Tibial nerve (tissue), 4 donors: ENCODE measurements around the gene SLC35G2. TPM values are rescaled to one million over a fixed set of nuclear protein-coding genes. Genes with fewer than 3 reads are reported as not detected.

Experiments
- DNase-seq, 2 donors: peaks; one replicate each; pipeline ENCODE4 v3.0.0-alpha.2; 2019; ENCODE audit warnings: low spot score in 2 of 2
- H3K27ac ChIP-seq, 4 donors: fragments of 200-600 bp; sonication (generic) in 3 of 4; one replicate each; pipeline ENCODE4 v1.5.1; 2017 to 2019; ENCODE audit warnings: mild to moderate bottlenecking in 1 of 4
- H3K27me3 ChIP-seq, 2 donors: fragments of 200-600 bp; sonication (generic) in 1 of 2; one replicate each; pipeline versions ENCODE4 v1.5.1 to v1.6.0; 2017 to 2019
- H3K36me3 ChIP-seq, 3 donors: fragments of 200-600 bp; sonication (generic); one replicate each; pipeline ENCODE4 v1.5.1; 2018 to 2019
- H3K4me1 ChIP-seq, 4 donors: fragments of 200-600 bp; sonication (generic) in 3 of 4; one replicate each; pipeline ENCODE4 v1.5.1; 2017 to 2019
- H3K4me3 ChIP-seq, 4 donors: fragments of 200-600 bp; sonication (generic) in 3 of 4; one replicate each; pipeline ENCODE4 v1.5.1; 2017 to 2019; ENCODE audit warnings: mild to moderate bottlenecking in 1 of 4, moderate library complexity in 1 of 4
- H3K9me3 ChIP-seq, 4 donors: fragments of 200-600 bp; sonication (generic) in 3 of 4; one replicate each; pipeline ENCODE4 v1.5.1; 2017 to 2019
- EP300 ChIP-seq, 2 donors: sonication (generic); formaldehyde crosslinking; IDR thresholded peaks; one replicate each; pipeline ENCODE4 v1.6.1; 2017; ENCODE audit warnings: antibody characterized with exemption in 2 of 2, mild to moderate bottlenecking in 1 of 2
- POLR2A ChIP-seq, 2 donors: fragments of 450-650 bp; IDR thresholded peaks; one replicate each; pipeline ENCODE4 v1.6.1; 2017; ENCODE audit warnings: antibody characterized with exemption in 2 of 2, mild to moderate bottlenecking in 2 of 2, moderate library complexity in 2 of 2
- WGBS, 2 donors: methylation state at CpG; one replicate each; pipeline ENCODE4 v1.1.5; 2018; 5-methylcytosine and 5-hydroxymethylcytosine counted together
- total RNA-seq, 4 donors: library from RNA; depleted of rRNA; stranded (reverse); fragments of >200 nt; gene quantifications; one replicate each; pipeline ENCODE4 v1.1.0, GENCODE V29; 2016
- TF ChIP-seq, protein P1 (sequence below), 5 experiments: fragments of 200-600 bp in 3 of 5; fragments of 450-650 bp in 2 of 5; sonication (generic) in 3 of 5; IDR thresholded peaks; one replicate each; pipeline ENCODE4 v1.5.1; 2016 to 2019; ENCODE audit warnings: antibody characterized with exemption in 5 of 5, mild to moderate bottlenecking in 3 of 5, moderate library complexity in 2 of 5

The SLC35G2 gene
- total RNA-seq, 4 donors from 2014 or later, result 4.2 to 12.2 (median 6.6) TPM

DNA sequence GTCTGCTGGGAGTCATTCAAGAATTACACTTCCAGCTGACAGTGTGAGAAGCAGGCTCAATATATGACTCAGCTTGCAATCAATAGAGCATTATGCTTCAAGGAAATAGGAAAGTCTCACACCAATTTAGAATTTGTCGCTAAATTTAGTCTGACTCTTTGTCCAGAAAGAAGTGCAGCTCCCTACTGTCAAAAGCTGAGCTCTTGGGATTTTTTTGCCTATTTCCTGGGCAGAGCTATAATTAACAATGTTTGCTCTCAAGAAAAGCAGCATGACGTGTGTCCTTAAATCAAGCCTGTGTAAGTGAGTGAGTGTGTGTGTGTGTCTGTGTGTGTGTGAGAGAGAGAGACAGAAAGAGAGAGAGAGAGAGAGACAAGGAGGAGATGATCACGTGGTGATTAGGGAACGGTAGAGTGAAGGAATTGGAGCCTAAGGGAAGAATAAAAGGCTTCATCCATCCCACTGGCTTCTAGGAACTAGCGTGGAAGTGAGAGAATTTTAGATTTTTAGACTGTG lies 16.4 kb upstream of the SLC35G2 start:
- H3K27ac ChIP-seq, result peak overlapping the region in 2 of 4 donors; percentile 59 to 82
- H3K9me3 ChIP-seq, result no peaks in the 10 kb centered on the region
- peaks cover 0 to 17% (median 11%) of the 10 kb centered on the region in 4 donors for H3K4me1 ChIP-seq
- no peaks in the 10 kb centered on the region for H3K36me3 ChIP-seq
- peak in 1 of 2 donors; percentile 56 for TF ChIP-seq EP300 (IDR thresholded peaks at IDR 0.05)
- TF ChIP-seq, protein P1, sequence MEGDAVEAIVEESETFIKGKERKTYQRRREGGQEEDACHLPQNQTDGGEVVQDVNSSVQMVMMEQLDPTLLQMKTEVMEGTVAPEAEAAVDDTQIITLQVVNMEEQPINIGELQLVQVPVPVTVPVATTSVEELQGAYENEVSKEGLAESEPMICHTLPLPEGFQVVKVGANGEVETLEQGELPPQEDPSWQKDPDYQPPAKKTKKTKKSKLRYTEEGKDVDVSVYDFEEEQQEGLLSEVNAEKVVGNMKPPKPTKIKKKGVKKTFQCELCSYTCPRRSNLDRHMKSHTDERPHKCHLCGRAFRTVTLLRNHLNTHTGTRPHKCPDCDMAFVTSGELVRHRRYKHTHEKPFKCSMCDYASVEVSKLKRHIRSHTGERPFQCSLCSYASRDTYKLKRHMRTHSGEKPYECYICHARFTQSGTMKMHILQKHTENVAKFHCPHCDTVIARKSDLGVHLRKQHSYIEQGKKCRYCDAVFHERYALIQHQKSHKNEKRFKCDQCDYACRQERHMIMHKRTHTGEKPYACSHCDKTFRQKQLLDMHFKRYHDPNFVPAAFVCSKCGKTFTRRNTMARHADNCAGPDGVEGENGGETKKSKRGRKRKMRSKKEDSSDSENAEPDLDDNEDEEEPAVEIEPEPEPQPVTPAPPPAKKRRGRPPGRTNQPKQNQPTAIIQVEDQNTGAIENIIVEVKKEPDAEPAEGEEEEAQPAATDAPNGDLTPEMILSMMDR (IDR thresholded peaks at IDR 0.05), result no peak
- DNase-seq, result no peak
- 8 to 10% methylated on average over 5 of the region's 5 CpGs for WGBS, 2 donors
- no peaks in the 10 kb centered on the region for H3K27me3 ChIP-seq
- H3K4me3 ChIP-seq, result no peak overlapping the region

DNA sequence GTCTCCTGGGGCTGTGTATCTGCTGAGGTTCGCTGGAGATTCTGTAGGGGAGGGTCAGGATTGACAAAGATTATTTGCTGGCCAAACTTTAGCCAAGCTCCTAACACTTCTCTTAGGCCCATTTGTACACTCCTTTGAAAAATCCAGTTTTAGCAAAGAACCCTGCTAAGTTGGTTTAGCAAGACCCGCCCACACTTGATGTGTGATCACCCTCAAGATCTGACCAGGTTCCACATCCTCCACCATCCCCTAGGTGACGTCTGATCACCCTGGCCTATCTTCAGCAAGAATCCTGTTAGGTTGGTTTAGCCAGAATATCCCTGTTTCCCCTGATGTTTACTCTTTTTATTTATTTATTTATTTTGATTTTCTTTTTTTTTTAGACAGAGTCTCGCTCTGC lies 14.8 kb upstream of the SLC35G2 start:
- H3K27ac ChIP-seq, result no peak overlapping the region
- no peak overlapping the region for H3K4me3 ChIP-seq
- H3K27me3 ChIP-seq, result no peaks in the 10 kb centered on the region
- no peaks in the 10 kb centered on the region for H3K36me3 ChIP-seq
- no peaks in the 10 kb centered on the region for H3K9me3 ChIP-seq
- peaks cover 0 to 17% (median 11%) of the 10 kb centered on the region in 4 donors for H3K4me1 ChIP-seq
- no peak for DNase-seq
- WGBS, 2 donors, result 92 to 95% methylated on average over 4 of the region's 4 CpGs
- TF ChIP-seq POLR2A (IDR thresholded peaks at IDR 0.05) (no peak), EP300 (IDR thresholded peaks at IDR 0.05) (no peak)
- TF ChIP-seq, protein P1 (IDR thresholded peaks at IDR 0.05), result no peak

DNA sequence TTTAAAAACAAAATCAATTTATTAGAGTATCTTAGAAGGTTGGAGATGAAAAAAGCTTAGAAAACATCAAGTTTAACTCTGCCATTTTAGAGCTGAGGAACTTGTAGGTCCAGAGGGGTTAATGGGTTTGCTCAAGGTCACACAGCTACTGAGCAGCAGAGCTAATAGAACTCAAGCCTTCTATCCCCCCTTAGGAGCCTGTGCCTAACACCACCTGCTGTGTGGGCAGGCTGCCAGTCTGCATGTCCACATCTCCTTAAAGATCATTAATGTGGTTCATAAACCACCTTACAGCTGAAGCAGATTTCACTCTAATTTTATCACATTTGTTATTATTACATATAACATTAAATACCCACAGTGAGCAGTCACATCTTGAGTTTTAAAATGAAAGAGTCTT lies 14.1 kb upstream of the SLC35G2 start:
- TF ChIP-seq POLR2A (IDR thresholded peaks at IDR 0.05), result no peak
- TF ChIP-seq, protein P1 (IDR thresholded peaks at IDR 0.05), result no peak
- no peak for TF ChIP-seq EP300 (IDR thresholded peaks at IDR 0.05)
- H3K4me3 ChIP-seq, result no peak overlapping the region
- no peaks in the 10 kb centered on the region for H3K27me3 ChIP-seq

DNA sequence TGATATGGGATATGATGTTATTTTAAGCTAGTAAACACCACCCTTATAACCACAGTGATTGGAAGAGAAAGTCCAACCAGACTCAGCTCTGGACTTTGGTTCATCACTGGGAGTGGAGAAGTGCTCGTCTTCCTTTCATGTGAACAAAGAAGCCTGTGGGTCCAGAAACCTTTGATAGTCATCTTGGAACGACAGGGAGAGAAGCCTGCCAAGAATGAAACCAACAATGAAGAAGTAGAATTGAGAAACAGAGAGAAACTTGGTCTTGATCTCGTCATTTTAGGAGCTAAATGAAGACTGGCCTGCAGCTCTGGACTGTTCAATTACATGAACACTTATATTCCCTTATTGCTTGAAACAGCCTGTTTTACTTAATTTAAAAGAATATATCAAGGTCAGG lies 13.1 kb upstream of the SLC35G2 start:
- no peak for DNase-seq
- Histone ChIP-seq H3K27ac (no peak overlapping the region), H3K36me3 (no peaks in the 10 kb centered on the region), H3K4me1 (peaks cover 0 to 17% (median 11%) of the 10 kb centered on the region in 4 donors), H3K4me3 (no peak overlapping the region), H3K27me3 (no peaks in the 10 kb centered on the region), H3K9me3 (no peaks in the 10 kb centered on the region)
- TF ChIP-seq, protein P1 (IDR thresholded peaks at IDR 0.05), result no peak
- TF ChIP-seq POLR2A (IDR thresholded peaks at IDR 0.05), result no peak
- no peak for TF ChIP-seq EP300 (IDR thresholded peaks at IDR 0.05)
- 62 to 63% methylated on average over 3 of the region's 3 CpGs for WGBS, 2 donors

More for the DNA sequence above, 14.1 kb upstream of the SLC35G2 start:
- no peaks in the 10 kb centered on the region for H3K9me3 ChIP-seq
- no peak for DNase-seq
- no peaks in the 10 kb centered on the region for H3K36me3 ChIP-seq
- H3K27ac ChIP-seq, result no peak overlapping the region
- H3K4me1 ChIP-seq, result peaks cover 0 to 17% (median 11%) of the 10 kb centered on the region in 4 donors

DNA sequence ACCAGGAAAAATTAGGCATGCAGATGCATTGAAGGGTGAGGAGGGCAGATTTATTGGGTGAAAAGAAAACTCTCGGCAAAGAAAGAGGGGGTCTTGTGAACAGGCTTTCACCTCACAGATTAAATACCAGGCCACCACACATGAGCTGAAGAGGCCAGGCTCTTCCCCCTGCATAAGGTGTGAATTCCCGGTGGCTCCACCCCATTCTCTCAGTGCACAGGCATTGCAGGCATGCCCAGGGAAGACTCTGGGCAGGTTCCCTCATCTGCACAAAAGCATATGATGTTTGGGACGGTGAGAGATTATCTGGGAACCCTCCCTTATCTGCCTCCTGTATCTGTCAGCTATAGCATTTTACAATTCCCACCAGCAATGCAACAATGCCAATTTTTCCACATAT lies 7.2 kb upstream of the SLC35G2 start:
- Histone ChIP-seq H3K4me1 (no peaks in the 10 kb centered on the region), H3K27ac (no peak overlapping the region), H3K4me3 (no peak overlapping the region), H3K27me3 (no peaks in the 10 kb centered on the region), H3K36me3 (no peaks in the 10 kb centered on the region), H3K9me3 (peaks cover 0 to 3% (median 0%) of the 10 kb centered on the region in 4 donors)
- no peak for TF ChIP-seq EP300 (IDR thresholded peaks at IDR 0.05)
- TF ChIP-seq, protein P1 (IDR thresholded peaks at IDR 0.05), result no peak
- TF ChIP-seq POLR2A (IDR thresholded peaks at IDR 0.05), result no peak
- no peak for DNase-seq
- 86 to 91% methylated on average over 3 of the region's 3 CpGs for WGBS, 2 donors
